ENCODE data around the gene DLGAP5.
A peak's percentile ranks its signal among the peaks of the same experiment; 100 is the strongest.

The DLGAP5 gene

DNA sequence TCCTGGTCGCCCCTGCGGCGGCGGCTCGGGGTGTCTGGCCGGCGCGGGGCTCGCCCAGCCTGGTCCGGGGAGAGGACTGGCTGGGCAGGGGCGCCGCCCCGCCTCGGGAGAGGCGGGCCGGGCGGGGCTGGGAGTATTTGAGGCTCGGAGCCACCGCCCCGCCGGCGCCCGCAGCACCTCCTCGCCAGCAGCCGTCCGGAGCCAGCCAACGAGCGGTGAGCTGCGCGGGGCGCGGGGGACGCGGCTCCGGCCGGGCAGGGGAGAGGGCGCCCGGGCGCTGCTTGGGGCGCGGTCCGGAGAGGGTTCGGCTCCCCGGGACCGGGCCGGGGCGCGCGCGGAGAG is 62.3 kb downstream of the DLGAP5 start, which contains the start of gene LGALS3:
Gene LGALS3, plus strand, starts transcription at position 167 of the 342 bp plus-strand sequence. CDS start 8,122 bp downstream, outside the sequence.
- no peak for DNase-seq (ENCODE audit: low read depth)

GRCh38 chr14:55128386-55129085 is 62.8 kb downstream of the DLGAP5 start:
- DNase-seq (ENCODE audit: low read depth) = no peak

DNA sequence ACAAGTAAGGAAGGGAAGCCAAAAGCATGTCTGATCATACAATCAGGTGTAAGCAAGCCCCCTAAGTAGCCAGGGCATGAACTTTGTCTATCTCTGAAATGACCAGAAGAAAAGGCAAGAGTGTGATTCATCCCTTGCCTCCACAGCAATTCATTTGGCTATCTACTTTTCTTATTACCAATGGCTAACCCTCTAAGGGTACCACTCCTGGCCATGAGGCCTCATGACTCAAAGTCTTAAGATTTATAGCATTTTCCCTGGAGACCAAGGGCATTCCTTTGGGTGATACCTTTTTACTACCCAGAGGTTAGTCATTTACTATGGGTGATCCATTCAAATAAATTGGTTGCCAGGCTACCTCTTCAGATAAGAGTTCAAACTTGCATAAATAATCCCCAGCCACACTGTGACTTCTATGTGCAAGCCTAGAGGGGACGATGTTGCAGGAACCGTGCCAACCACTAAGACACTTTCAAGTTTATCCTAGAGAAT is 63.9 kb downstream of the DLGAP5 start:
- DNase-seq (ENCODE audit: low read depth) = peak; percentile 70

- DNase-seq (ENCODE audit: low read depth) = no peak
Observed at GRCh38 chr14:55126932-55127459, 64.4 kb downstream of the DLGAP5 start.

DNA sequence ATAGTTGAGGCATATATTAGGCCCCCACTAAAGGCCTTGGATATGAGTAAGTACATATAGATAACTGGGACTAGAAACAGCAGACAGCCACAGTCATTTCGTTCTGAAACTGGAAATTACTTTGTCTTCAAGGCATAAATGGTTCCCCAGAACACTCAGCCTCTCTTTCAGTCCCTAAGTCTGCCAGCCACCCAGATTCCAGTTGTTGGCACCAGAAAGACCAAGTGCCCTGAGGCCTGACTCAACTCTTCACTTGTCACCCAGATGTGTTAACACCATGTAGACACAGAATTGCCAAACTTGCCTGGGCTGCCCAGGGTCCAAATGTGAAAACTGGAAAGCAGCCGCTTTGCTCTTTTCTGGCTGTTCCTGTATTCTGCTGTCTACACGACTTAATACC is 65.4 kb downstream of the DLGAP5 start:
- no peak for DNase-seq (ENCODE audit: low read depth)

DNA sequence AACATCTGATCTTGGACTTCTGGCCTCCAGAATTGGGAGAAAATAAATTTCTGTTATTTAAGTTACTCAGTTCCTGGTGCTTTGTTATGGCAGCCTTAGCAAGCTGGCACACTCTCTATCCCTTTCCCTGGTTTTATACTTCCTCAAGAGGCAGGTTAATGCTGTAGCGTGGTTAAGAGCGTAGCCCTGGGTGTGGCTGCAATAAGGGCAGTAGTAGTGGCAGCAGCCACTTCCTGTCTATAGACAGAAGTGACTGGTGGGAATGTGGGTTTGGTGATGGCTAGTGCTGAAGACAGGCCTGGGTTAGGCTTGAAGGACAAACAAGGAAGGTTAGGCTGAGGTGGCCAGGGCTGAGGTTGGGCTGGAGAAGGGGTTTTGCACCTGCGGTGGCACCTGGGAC is 66.0 kb downstream of the DLGAP5 start:
- DNase-seq (ENCODE audit: low read depth) = no peak

GRCh38 chr14:55124774-55125386 is 66.5 kb downstream of the DLGAP5 start:
- DNase-seq (ENCODE audit: low read depth) = no peak

DNA sequence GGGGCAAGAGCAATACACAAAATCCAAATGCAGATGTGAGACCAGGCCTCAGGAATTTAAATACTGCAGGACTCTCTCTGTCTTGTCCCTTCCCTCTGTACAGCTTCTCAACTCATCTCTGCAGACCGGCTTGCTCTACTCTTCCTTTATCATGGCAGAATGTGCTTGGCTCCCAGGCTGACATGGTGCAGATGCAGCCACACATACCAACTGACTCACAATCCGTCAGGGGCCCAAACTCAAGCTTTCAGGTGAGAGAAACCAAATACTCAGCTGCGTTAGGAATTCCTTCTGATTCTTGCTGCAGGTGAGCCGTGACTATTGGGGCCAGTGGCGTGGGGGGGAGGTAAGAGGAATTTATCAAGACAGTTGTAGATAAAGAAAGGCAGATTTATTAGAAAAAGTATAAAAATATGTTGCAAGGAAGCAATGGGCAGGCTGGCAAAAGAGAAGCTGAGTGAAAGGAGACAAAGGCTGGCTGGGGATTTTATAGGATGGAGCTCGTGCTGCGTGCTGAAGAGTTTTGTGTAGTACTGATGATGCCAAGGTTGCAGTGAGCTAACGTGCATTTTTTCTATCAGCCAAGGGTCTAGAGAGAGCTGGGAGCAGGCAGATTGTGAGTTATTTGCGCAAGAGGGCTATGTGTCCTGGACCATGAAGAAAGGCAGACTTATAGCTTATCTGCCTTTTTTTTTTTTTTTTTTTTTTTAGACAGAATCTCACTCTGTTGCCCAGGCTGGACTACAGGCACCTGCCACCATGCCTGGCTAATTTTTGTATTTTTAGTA is 67.3 kb downstream of the DLGAP5 start:
- no peak for DNase-seq (ENCODE audit: low read depth)

DNA sequence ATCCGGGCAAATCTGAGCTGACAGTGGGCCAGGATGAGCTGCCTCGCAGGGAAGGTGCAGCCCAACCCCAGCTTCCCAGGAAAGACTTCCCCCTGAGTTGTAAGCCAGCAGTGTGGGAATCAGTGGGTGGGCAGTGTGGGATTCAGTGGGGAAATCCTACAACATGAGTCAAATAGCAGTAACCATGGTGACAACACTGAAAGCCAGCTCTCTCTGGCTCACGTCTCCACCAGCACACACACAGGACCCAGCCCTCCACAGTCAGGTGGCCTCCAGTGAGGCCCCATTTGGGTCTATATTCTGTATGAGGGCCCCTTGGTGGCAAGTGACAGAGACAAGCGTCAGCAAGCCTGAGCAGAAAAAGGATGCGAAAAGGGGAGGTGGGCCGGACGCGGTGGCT is 68.3 kb downstream of the DLGAP5 start:
- DNase-seq (ENCODE audit: low read depth) = no peak

DNA sequence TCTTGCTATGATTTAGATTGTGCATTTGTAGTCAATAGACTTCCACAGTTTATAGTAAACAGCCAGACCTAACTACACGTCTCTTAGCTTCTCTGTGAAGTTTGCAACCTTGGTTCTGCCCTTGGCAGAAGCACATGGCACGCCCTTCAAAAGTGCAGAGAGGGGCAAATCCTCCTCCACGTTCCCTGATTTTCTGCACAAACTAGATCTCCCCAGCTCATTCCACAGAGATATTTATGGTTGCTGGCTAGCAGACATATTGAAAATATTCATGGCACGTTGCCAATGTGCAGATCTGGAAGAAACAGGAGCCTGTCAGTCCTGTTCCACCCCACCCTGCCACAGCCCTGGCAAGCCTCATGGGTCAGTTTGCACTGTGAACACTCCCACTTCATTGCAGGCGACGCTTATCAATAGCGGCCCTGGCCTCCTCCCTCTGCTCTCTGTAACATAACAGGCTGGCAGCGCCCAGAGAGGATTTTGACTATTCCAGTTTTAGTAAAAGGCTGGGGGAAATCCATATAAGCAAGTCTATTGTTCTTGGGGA is 68.9 kb downstream of the DLGAP5 start:
- no peak for DNase-seq (ENCODE audit: low read depth)

- DNase-seq (ENCODE audit: low read depth) = no peak
Observed at GRCh38 chr14:55121628-55122439, 69.6 kb downstream of the DLGAP5 start.

GRCh38 chr14:55120571-55121495 is 70.6 kb downstream of the DLGAP5 start:
- DNase-seq (ENCODE audit: low read depth) = no peak

DNA sequence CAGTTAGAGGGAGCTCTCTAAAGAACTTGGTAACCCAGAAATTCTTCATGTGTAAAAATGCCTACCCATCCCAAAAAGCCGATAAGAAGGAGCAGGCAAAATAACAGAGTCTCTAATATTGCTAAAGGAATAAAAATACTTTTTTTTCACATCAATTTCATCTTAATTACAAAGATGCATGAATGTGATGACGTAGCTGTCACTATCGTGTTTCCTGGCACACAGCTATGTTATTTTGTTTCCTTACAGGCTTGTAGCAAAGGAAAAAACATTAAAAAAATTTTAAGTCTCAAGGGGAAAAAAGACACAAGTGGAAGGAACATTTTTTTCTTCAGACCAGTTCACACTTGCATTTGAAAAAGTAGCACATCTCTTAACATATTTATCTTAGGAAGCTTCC is 72.6 kb downstream of the DLGAP5 start:
- no peak for DNase-seq (ENCODE audit: low read depth)

GRCh38 chr14:55117803-55118441 is 73.5 kb downstream of the DLGAP5 start:
- DNase-seq (ENCODE audit: low read depth) = no peak

DNA sequence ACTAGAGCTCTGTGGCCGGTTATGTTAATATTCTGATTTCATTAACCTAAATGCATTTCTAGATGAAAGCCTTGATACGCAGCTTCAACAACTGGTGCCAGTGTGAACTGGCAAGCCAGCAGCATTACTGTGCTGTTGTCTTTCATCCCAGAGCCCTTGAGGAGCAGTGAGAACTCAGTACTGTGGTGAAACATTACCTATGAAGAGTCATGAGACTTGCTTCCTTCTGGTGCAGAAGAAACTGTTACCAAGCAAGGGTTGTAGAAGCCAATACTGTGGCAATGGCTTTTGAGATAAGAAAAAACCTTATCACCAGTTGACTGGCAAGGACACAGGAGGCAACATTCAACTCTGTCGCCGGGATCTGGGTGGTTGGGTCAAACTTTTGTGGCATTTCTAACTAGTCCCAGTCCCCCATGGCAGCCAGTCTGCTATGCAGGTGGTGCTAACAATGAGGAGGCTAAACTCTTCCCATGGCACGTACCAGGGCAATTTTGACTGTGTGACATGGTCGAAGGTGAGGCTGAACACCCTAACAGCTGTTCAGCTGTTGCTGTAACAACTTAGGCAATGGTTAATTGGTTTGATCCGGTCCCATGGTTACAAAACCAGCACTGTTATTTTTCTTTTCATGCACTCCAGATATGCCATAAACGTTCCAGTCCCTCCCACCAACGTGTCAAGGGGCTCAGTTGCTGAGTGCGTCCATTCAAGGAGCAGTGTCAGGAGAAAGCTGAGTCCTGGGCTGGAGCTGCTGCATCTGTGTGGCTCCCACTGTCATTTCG is 74.9 kb downstream of the DLGAP5 start:
- no peak for DNase-seq (ENCODE audit: low read depth)

GRCh38 chr14:55115861-55116245 is 75.5 kb downstream of the DLGAP5 start:
- DNase-seq (ENCODE audit: low read depth) = no peak

DNA sequence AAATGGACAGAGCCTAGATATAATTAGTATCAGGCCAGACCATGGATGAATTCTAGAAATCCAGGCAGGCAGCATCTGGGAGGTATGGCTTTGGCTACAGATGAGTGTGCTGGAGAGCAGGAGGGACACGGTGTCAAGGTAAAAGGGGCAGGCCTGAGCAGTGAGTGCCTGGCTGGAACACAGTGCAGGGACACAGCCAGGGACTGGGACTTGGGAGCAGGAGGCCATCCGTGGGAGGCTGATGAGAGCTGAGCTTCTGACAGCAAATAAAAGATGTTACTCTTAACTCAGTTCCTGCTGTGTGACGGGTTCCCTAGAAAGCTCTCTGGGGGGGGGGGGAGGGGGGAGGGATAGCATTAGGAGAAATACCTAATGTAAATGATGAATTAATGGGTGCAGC is 75.9 kb downstream of the DLGAP5 start:
- no peak for DNase-seq (ENCODE audit: low read depth)

DNA sequence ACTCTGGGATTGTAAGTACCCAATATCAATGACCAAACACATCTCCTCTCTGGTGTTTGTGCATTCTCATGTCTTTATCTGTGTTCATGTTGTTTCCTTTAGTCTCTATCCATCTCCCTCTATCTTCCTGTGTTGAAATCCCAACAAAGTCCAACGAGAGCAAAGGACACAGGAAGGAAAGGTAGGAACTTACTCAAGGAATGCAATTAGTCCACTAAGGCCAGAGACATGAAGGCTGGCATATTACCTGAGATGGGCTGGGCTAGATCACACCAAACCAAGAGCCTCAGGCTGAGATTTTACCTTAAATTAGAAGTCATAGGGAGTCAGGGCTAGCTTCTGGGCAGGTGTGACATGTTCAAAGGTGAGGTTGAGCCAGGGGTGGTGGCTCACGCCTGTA is 76.7 kb downstream of the DLGAP5 start:
- no peak for DNase-seq (ENCODE audit: low read depth)

GRCh38 chr14:55111122-55111708 is 80.2 kb downstream of the DLGAP5 start:
- no peak for DNase-seq (ENCODE audit: low read depth)
